Right ventricle myocardium superior (tissue), 1 donor: ENCODE measurements around the gene PPME1. TPM values are rescaled to one million over a fixed set of nuclear protein-coding genes. Genes with fewer than 3 reads are reported as not detected.

Experiments used
- ATAC-seq: fragments of 200-7000 bp; cut with Tn5 transposase; one replicate; pipeline ENCODE4 v1.9.1; 2020; ENCODE audit warnings: mild to moderate bottlenecking; ENCODE audit not compliant: poor library complexity
- DNase-seq: peaks from one replicate; pipeline ENCODE4 v3.0.0-alpha.2; 2020
- intact Hi-C: fragments of 100-400 bp; cut with DNase I; formaldehyde crosslinking; loops from one replicate; pipeline ENCODE4 v1.11.2; 2022
- total RNA-seq: library from RNA; stranded (reverse); fragmentation: NEBNext Ultra II Directional; extraction: Animal tissue kit (Norgen Biotek cat#: 25700); gene quantifications from one replicate; pipeline ENCODE4 v1.2.1, GENCODE V29; 2021
- donor health status: DM: no; HTN: yes; CAD: no; lungs with severe emphysema.

PPME1 gene
- total RNA-seq, 1 donor from 2014 or later = 24.9 TPM

DNA sequence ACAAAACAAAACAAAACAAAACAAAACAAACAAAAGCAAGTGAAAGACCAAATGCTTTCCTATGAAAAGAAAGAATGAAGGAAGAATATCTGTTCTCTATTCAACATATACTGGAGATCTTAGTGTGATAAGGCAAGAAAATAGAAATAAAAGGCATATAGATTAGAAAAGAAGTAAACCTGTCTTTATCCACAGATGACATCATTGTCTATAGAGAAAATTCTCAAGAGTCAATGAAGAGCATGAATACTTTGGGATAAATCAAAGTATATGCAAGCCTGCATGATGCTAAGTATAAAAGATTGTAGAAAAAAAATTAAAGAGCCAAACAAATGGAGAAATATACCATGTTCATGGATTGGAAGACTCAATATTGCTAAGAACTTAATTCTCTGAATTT is 17.9 kb upstream of the PPME1 start:
- DNase-seq = no peak
- ATAC-seq = no peak
- intact Hi-C loops = no loop called here

DNA sequence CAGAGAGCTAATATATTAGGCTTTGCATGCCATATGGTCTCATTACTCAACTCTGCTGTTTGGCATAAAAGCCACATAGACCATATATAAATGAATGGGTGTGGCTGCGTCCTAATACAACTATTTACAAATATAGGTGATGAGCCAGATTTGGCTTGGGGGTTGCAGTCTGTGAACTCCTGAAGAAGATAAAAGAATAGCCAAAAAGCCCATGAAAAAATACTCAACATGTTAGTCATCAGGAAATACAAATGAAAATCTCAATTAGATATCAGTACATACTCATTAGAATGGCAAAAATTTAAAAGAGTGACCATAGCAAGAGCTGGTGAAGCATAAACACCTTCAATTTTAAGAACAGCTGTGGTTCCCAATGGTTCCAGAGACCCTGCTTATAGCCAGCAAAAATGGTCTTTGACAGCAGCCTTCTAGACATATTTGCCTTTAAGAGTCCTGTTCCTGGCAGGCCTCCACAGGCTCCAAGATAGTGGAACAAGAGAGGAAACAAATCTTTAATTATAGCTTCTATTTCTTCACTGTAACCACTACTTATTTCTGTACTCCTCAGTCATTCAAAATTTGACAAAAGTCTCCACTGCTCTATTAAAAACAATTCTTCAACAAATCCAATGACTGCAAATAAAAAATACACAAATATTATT is 16.3 kb upstream of the PPME1 start:
- ATAC-seq (no peak), DNase-seq (no peak)
- intact Hi-C loops = no loop called here

DNA sequence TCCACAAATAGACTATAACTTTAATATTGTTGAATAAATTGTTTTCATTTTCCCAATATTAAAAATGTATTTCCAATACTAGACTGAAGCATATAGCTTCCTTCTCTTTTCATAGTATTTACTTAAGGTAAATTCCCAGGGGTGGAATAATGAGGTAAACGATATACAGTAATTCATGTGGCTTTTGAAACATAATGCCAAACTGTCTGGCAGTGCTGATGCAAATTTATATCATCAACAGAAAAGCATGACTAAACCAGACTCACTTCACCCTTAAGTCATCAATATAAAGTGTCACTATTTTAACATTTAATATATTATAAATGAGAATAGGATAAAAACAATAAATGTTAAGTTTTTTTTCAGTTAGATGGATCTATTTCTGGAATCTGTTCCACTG is 13.9 kb upstream of the PPME1 start:
- ATAC-seq (no peak), DNase-seq (no peak)
- intact Hi-C loops = no loop called here

DNA sequence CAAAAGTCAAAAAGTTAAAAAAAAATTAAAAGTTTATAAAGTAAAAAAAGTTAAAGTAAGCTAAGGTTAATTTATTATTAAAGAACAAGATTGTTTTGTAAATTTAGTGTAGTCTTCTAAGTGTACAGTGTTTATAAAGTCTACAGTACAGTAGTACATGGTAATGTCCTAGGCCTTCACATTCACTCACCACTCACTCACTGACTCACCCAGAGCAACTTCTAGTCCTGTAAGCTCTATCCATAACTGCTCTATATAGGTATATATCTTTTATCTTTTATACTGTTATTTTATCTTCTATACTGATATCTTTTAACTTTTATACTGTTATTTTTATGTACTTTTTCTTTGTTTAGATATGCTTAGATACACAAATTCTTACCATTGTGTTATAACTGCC is 11.4 kb upstream of the PPME1 start:
- no peak for ATAC-seq
- no peak for DNase-seq
- intact Hi-C loops = no loop called here

DNA sequence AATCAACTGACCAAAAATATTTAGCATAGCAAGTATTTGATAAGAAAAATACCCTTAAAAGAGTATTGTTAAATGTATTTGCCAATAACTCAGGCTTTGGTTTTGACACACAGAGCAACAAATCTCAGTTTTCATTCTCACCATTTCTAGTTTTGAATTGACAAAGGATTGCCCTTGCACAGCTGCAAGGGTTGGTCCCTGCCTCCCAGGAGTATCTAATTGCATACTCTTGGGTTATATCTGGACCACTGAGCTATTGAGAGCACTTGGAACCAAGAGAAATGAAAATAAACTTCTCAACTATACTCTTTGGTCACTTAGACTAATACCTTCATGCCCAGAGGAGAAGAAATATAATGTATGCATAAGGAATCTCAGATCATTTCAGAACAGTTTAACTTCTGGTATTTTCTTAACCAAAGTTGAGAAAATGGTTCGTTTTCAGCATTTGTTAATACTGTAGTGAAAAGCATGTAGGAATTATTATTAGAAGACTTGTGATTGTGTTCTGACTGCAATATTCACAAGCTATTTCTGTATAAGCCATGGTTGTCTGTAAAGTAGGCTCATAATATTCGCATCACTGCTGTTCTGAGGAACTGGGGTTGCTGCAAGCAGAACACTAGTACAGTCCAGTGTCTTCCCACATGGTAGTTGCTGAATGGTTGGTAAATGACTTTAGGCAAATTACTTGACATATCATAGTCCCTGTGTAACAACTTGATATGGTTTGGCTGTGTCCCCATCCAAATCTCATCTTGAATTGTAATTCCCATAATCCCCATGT is 8.2 kb upstream of the PPME1 start:
- ATAC-seq (no peak), DNase-seq (no peak)
- intact Hi-C loops = no loop called here

DNA sequence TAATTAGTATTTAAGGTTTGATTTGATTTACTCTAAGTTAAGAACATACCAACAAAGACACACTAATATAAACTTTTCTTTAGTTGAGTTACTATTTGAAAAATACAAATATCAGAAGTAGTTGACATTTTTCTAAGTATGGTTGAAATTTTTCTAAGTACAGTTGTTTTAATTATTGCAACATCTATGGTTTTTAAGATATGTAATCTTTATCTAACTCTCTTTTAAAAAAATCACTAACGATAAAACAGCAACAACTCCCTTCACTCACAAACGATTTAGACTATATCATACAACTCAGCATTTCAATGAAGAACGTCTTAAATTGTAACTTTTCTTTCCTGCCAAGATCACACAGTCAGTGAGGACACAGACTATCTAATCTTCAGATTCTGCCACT is 2.3 kb upstream of the PPME1 start:
- ATAC-seq (no peak), DNase-seq (no peak)
- intact Hi-C loops = no loop called here

DNA sequence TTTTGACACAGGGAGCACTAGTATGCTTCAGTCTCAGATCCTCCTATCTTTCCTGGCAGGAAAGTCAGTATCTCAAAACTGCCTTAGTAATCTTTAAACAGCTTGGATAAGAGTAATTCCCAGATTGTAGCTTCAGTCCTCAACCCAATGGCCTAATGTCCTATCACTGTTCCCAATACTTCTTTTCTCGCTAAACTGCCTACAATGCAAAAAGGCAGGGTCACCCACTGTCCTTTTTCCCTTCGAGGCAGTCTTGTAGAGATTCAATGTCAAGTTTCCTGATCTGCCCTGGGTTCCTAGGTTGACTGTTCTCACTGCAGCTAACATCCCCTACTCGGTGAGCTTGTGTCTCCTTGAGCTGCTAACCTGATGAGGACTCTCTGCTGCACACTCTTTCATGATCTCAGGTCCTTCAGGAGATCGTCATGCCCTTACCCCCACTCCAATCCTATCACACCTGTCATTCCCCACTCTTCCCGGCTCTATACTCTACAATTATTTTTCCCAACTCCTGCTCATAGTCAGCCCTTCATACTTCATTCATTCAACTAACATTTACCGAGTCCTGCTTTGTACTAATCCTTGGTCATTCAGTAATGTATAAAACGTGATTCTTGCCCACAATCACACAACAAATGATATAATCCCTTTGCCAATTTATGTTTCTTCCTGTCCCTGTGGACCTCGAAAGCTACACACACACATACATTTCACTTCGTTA is 1.2 kb upstream of the PPME1 start:
- intact Hi-C loops = no loop called here
- ATAC-seq (no peak), DNase-seq (no peak)

DNA sequence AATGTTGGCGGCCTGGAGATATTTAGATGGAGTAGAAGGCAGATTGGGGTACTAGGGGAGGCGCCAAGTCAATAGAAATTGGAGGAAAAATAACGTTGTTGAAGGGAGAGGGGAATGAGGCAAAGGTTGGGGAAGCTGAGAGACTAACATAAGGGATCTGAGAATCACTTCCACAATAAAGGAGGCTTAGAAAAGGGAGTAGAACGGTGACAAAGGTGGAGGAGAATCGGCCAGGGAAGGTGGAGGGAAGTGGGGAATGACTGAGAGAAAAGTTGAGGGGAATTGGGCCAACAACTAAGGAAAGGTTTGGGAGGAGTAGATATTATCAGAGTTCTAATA is 510 bp downstream of the PPME1 start:
- intact Hi-C loops = no loop called here
- ATAC-seq (no peak), DNase-seq (no peak)

DNA sequence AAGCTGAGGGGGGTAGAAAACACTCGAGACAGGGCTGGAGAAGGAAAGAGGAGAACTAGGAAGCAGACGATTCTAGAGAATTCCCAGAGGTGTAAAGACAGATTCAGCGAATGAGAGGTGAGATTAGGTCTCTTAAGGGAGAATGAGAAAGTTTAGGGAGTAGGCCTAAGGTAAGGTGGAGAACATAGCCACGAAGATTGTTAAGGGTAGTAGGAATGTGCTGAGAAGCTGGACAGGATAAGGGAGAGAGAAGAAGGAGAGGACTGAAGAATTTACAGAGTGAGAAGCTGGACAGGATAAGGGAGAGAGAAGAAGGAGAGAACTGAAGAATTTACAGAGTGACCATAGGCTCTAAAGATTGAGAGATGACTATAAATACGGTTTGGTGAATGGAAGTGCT is 908 bp downstream of the PPME1 start:
- intact Hi-C loops = no loop called here
- DNase-seq (no peak), ATAC-seq (no peak)

DNA sequence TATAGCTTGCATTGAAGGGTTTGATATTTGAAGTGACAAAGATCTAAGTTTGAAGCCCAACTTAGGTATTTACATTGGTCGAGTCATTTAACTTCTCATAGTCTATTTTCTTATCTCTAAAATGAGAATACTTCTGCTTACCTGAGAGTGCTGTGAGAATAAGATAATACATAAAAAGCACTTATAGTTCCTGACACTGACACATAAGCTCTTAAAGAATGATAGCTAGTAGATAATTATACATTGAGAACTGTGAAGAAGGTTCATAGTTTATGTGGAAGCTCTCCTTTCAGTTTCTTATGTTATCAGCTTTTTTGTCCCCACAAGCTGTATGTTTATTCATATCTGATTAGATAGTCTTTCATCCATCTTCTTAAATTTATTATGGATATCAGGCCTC is 4.8 kb downstream of the PPME1 start:
- DNase-seq (no peak), ATAC-seq (no peak)
- intact Hi-C loops = no loop called here

DNA sequence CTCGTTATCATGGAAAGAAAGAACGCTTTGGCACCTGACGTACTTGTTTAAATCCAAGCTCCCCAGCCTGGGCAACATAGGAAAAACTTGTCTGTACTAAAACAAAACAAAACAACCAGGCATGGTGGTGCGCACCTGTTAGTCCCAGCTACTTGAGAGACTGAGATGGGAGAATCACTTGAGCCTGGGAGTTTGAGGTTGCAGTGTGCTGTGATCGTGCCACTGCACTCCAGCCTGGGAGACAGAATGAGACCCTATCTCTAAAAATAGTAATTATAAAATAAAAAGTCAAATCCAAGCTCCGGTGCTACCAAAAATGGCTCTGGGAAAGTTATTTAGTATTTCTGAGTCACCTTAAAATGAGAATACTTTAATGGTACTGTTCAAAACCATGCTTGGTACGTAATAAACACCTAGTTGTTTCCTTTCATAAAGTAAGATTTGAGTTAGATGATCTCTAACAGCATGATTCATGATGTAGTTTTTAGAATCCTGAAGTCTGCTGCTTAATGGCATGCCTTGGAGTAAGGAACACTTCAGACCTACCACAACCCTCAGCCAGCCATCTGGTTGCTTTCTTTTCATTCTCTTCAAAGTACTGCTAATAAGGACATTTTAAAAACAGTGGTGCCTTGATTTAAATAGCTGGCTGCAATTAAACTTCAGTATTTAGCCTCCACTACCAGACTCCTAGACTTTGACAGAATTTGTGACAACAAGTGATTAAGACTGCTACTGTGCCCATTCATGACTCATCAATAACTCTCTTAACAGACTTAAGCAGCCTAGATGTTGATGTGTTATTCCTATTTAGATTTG is 8.4 kb downstream of the PPME1 start:
- ATAC-seq (no peak), DNase-seq (no peak)
- intact Hi-C loops = no loop called here

DNA sequence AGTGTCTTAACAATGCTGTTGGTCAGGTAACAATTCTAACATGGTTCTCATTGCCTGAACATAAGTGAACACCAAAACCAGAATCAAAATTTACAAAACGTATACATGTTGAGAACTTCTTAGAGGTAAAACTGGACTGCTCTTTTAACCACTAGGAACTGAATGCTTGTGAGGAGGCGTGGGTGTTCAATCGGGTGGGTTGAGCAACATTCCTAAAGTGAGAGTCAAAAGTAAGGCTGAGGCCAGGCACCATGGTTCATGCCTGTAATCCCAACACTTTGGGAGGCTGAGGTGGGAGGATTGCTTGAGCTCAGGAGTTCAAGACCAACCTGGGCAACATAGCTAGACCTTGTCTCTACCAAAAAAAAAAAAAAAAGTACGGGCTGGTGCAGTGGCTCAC is 11.5 kb downstream of the PPME1 start:
- intact Hi-C loops = no loop called here
- no peak for ATAC-seq
- DNase-seq = no peak

DNA sequence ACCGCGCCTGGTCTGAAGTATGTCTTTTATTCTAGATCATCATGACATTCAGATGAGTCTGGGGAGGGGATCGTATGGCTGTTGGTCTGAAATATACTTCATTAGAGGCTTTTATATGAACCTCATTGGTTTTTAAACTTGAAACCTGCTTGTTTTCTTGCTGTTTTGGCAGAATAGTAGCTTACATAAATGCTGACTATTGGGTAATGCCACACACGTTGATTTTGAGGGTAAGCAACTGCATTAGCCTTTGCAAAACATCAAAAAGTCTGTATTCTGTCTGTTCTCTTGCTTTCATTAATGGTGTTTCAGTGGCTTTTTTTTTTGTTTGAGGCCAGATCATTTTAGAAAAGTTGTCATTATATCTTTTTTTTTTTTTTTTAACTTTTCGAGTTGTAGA is 14.2 kb downstream of the PPME1 start:
- ATAC-seq (no peak), DNase-seq (no peak)
- intact Hi-C loops = no loop called here

DNA sequence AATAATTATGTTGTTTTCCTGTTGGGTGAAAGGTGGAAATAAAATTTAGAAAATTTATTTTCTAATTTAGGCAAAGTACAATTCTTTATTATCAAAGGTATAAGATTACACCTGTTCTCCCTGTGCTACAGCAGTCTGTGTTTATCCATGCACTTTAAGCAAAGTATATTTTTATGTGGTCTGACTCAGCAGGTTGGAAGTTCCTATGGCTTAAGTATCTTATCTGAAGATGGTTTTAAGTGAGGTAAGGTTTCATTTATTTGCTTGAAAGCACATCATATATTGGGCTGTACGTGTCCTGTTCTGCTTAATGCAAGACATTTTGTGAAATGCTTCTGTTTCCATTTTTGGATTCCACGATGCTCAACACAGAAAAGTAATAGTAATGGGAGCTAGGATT is 14.6 kb downstream of the PPME1 start:
- ATAC-seq (no peak), DNase-seq (no peak)
- intact Hi-C loops = no loop called here

DNA sequence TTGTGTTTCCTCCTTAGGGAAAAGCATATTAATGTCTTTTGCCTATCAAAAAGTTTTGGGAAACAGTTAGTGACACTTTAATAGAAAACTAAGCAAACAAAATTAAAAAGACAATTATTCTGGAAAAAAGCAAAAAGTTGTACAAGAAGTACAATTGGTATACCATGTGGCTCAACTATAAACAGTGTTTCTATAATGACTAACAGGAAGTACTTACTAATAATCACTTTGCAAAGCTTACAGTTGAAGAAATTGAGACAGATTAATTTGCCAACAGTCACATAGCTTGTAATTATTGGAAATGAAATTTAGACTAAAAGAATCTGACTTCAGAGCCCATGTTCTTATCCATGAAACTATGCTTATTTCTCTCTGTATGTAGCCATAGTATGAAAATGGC is 24.7 kb downstream of the PPME1 start:
- ATAC-seq (no peak), DNase-seq (no peak)
- intact Hi-C loops = no loop called here

DNA sequence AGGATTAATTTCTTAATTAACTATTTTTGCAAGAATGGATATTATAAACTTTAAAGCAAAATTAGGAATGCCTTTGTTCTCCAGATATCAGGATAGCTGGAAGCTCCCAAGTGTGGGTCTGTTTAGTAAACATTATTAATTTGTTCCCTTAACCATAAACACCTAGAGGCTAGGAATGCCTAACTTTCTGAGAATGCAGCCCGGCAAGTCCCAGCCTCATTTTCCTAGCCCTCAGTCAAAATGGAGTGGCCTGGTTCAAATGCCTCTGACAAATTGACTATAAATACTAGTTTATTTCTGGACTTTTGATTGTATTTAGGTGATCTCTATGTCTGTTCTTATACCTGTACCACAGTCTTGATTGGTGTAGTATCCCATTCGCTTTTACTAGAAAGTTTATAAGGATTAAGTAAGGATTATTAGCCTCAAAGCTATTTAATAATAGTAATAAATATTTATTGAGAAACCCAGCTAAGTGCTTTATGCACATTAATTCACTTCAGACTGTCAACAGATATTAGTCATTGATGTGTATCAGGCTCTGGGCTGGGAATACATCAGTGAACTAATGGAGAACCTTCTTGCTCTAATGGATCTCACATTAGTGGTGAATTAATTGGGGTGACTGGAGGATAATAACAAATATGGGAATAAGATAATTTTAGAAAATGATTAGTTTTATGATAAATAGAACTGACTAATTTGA is 25.8 kb downstream of the PPME1 start:
- ATAC-seq (no peak), DNase-seq (no peak)
- intact Hi-C loops = no loop called here

DNA sequence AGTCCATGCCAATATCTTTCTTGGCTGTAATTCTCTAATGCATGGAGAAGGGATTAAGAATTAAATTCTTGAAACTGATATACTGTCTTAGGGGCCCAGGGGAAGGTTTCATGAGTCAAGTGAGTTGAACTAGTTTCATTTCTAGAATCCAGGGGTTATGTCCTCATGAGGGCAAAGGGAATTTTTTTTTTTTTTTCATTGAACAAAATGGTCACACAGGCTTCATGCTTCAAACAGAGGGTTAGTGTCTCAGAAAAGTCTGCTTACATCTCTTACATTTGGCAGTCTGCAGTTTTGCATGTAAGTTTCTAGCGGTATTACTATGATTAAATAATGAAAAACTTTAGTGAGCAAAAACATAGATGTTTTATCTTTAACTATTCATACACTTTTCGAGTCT is 32.9 kb downstream of the PPME1 start:
- no peak for DNase-seq
- intact Hi-C loops = no loop called here
- no peak for ATAC-seq

DNA sequence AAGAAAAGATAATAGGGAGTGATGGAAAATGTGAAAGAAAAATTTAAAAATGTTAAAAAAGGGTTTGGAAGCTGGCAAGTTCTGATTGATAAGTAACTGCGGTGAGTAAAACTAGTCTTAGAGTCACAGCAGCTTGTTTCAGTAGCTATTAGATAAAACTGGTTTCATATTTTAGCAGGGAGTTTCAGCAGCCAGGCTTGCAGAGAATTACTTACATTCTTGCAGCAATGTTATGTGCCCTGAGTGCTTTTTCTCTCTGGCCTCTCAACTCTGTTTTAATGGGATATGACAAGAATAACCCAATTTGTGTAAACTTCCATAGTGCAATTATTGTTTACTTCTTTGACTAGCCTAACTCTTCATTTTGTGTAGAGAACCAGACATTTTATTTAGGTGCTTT is 33.6 kb downstream of the PPME1 start:
- intact Hi-C loops = no loop called here
- DNase-seq = no peak
- ATAC-seq = no peak

DNA sequence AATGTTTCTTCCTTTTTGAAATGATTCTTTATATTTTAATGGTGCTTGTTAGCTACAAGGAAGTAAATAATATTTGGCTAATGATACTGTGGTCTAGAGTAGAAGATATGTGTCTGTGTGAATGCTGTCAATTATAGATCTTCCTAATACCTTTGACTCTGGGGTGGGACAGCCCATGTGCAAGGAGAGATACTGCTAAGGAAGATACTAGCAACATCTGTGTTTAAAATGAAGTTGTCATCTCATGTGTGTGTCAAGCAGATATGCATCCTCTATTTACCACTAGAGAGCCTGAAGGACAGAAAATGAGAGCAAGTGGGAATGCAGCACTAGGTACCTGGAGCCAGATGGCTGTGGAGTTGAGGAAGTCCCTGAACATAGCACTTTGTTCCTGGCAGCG is 34.1 kb downstream of the PPME1 start:
- ATAC-seq (no peak), DNase-seq (no peak)
- intact Hi-C loops = no loop called here
